Left colon (tissue), 2 donors: Measurements from ENCODE around the gene GSG1L. TPM values are rescaled to one million over a fixed set of nuclear protein-coding genes. Genes with fewer than 3 reads are reported as not detected.

ENCODE experiments used
- ATAC-seq: fragments of 200-7000 bp; cut with Tn5 transposase; one replicate; pipeline ENCODE4 v1.9.1; 2020; ENCODE audit warnings: mild to moderate bottlenecking, moderate library complexity
- DNase-seq, 2 donors: peaks; one replicate each; pipeline ENCODE4 v3.0.0-alpha.2; 2020
- intact Hi-C, 2 donors: fragments of 100-400 bp; cut with DNase I in 1 of 2; cut with micrococcal nuclease in 1 of 2; formaldehyde crosslinking; loops; one replicate each; pipeline versions ENCODE4 v1.11.2 to v1.14.0; 2022; cut with DNase I, micrococcal nuclease
- total RNA-seq, 2 donors: library from RNA; stranded (reverse); fragmentation: NEBNext Ultra II Directional; extraction: Animal tissue kit (Norgen Biotek cat#: 25700); gene quantifications; one replicate each; pipeline ENCODE4 v1.2.1, GENCODE V29; 2021
- donor health status: DM: no; HTN: no; CAD: no.
- donor health status: DM: yes; HTN: yes; CAD: no.

Gene GSG1L
- total RNA-seq, 2 donors from 2014 or later: 0.17 TPM; not detected in 1

- intact Hi-C loops: no loop called here
- ATAC-seq: no peak
These were observed 270.3 kb downstream of the GSG1L start for GRCh38 chr16:27793249-27793622.

GRCh38 chr16:27792486-27793248, 270.8 kb downstream of the GSG1L start:
- intact Hi-C loops: no loop called here
- no peak for DNase-seq
- no peak for ATAC-seq

More at GRCh38 chr16:27793249-27793622, 270.3 kb downstream of the GSG1L start:
- no peak for DNase-seq

- intact Hi-C loops: no loop called here
- ATAC-seq (no peak), DNase-seq (no peak)
These were observed 272.2 kb downstream of the GSG1L start for GRCh38 chr16:27791404-27791719.

- ATAC-seq: no peak
- intact Hi-C loops: no loop called here
These were observed 272.7 kb downstream of the GSG1L start for GRCh38 chr16:27790546-27791403.

GRCh38 chr16:27789595-27790241, 273.8 kb downstream of the GSG1L start:
- ATAC-seq (no peak), DNase-seq (no peak)
- intact Hi-C loops: no loop called here

More at GRCh38 chr16:27790546-27791403, 272.7 kb downstream of the GSG1L start:
- no peak for DNase-seq

- intact Hi-C loops: no loop called here
These were observed 274.4 kb downstream of the GSG1L start for GRCh38 chr16:27789150-27789549.

GRCh38 chr16:27787665-27788064, 275.8 kb downstream of the GSG1L start:
- no peak for ATAC-seq
- intact Hi-C loops: no loop called here
- DNase-seq: no peak

More at GRCh38 chr16:27789150-27789549, 274.4 kb downstream of the GSG1L start:
- no peak for DNase-seq
- no peak for ATAC-seq

GRCh38 chr16:27786923-27787625, 276.4 kb downstream of the GSG1L start:
- no peak for ATAC-seq
- intact Hi-C loops: no loop called here
- DNase-seq: no peak

GRCh38 chr16:27786221-27786922, 277.1 kb downstream of the GSG1L start:
- intact Hi-C loops: no loop called here
- no peak for DNase-seq
- ATAC-seq: no peak

GRCh38 chr16:27785307-27785678, 278.2 kb downstream of the GSG1L start:
- DNase-seq (no peak), ATAC-seq (no peak)
- intact Hi-C loops: no loop called here

- DNase-seq (no peak), ATAC-seq (no peak)
- intact Hi-C loops: no loop called here
These were observed 278.9 kb downstream of the GSG1L start for GRCh38 chr16:27784351-27785306.

GRCh38 chr16:27781981-27782880, 281.3 kb downstream of the GSG1L start:
- DNase-seq (no peak), ATAC-seq (no peak)
- intact Hi-C loops: no loop called here

- no peak for DNase-seq
- intact Hi-C loops: no loop called here
- ATAC-seq: no peak
These were observed 282.4 kb downstream of the GSG1L start for GRCh38 chr16:27781195-27781524.

GRCh38 chr16:27780468-27781194, 282.9 kb downstream of the GSG1L start:
- DNase-seq: no peak
- intact Hi-C loops: no loop called here
- no peak for ATAC-seq

GRCh38 chr16:27779641-27780164, 283.8 kb downstream of the GSG1L start:
- ATAC-seq (no peak), DNase-seq (no peak)
- intact Hi-C loops: no loop called here
